Heart right ventricle (tissue), 16 donors: ENCODE measurements around the gene ATP5F1E. TPM values are rescaled to one million over a fixed set of nuclear protein-coding genes. Genes with fewer than 3 reads are reported as not detected.

Experiments used
- ATAC-seq, 8 donors: fragments of 200-7000 bp; cut with Tn5 transposase; one replicate each; pipeline ENCODE4 v1.9.1; 2020; ENCODE audit warnings: mild to moderate bottlenecking in 8 of 8, moderate library complexity in 8 of 8, moderate number of reproducible peaks in 1 of 8
- DNase-seq, 2 donors: peaks; one replicate each; pipeline ENCODE4 v3.0.0-alpha.2; 2020
- H3K27ac ChIP-seq, 10 donors: fragments of 200-600 bp; sonication (generic) in 2 of 10; one replicate each; pipeline versions ENCODE4 v1.5.0 to v1.8.0; 2020 to 2022; ENCODE audit warnings: mild to moderate bottlenecking in 3 of 10
- H3K27me3 ChIP-seq, 7 donors: fragments of 200-600 bp; one replicate each; pipeline ENCODE4 v1.8.0; 2021 to 2022; ENCODE audit warnings: mild to moderate bottlenecking in 2 of 7
- H3K36me3 ChIP-seq, 9 donors: fragments of 200-600 bp; sonication (generic) in 1 of 9; one replicate each; pipeline versions ENCODE4 v1.5.0 to v1.8.0; 2020 to 2022; ENCODE audit warnings: mild to moderate bottlenecking in 2 of 9
- H3K4me1 ChIP-seq, 9 donors: fragments of 200-600 bp; sonication (generic) in 1 of 9; one replicate each; pipeline versions ENCODE4 v1.5.0 to v1.8.0; 2020 to 2022; ENCODE audit warnings: mild to moderate bottlenecking in 4 of 9
- H3K4me3 ChIP-seq, 10 donors: fragments of 200-600 bp; sonication (generic) in 2 of 10; one replicate each; pipeline versions ENCODE4 v1.5.0 to v1.8.0; 2020 to 2022; ENCODE audit warnings: mild to moderate bottlenecking in 7 of 10, moderate library complexity in 2 of 10
- H3K9me3 ChIP-seq, 11 donors: fragments of 200-600 bp in 10 of 11; sonication (generic) in 2 of 11; one replicate each; pipeline versions ENCODE4 v1.5.0 to v1.8.0; 2013 to 2022; ENCODE audit warnings: mild to moderate bottlenecking in 2 of 11, control low read depth in 1 of 11, moderate library complexity in 1 of 11
- WGBS, 2 donors: extraction: QIAGEN DNeasy Blood & Tissue Kit; methylation state at CpG; one replicate each; pipeline ENCODE4 v1.1.7; 2013; ENCODE audit warnings: inconsistent platforms in 1 of 2; 5-methylcytosine and 5-hydroxymethylcytosine counted together
- intact Hi-C, 10 donors: fragments of 100-400 bp; cut with DNase I; formaldehyde crosslinking; loops; one replicate each; pipeline versions ENCODE4 v1.11.1 to v1.14.2; 2022
- polyA plus RNA-seq, 2 donors: library from polyadenylated mRNA; stranded (reverse); fragments of 200-250 nt; gene quantifications; one replicate each; pipeline ENCODE4 v1.2.3, GENCODE V29; 2013
- total RNA-seq, 10 donors: library from RNA; stranded (reverse); fragmentation: NEBNext Ultra II Directional in 3 of 10; extraction: Animal tissue kit (Norgen Biotek cat#: 25700) in 3 of 10; gene quantifications; one replicate each; pipeline versions ENCODE4 v1.2.1 to v1.2.4, GENCODE V29; 2021 to 2023
- TF ChIP-seq, protein P1 (sequence below), 9 donors: fragments of 200-600 bp; sonication (generic) in 2 of 9; IDR thresholded peaks; one replicate each; pipeline versions ENCODE4 v1.5.0 to v1.8.0; 2021 to 2022; ENCODE audit warnings: antibody characterized with exemption in 9 of 9, mild to moderate bottlenecking in 5 of 9, moderate library complexity in 1 of 9
- donor health status: Arrhythmogenic right ventricular cardiomyopathy.
- donor health status: ischemic (EF 13 %, LVEDD 7.1; RV severe dilation, severe dysfunction).
- donor health status: healthy with polysubstance abuse.
- donor health status: DM: no; HTN: yes; CAD: no.
- donor health status: DM: no; HTN: no; CAD: no.
- donor health status: ischemic (EF 25% LVEDD 6.9; RV normal size, moderate dysfunction).
- donor health status: ischemic (EF 25% LVEDD 5.7; RV mildly dilated, moderate dysfunction).
- donor health status: healthy.
- donor health status: DM: yes; HTN: yes; CAD: no.
- donor health status: Ischemic cardiomyopathy.
- donor health status: ischemic (EF 35%, LVEDD 5.7; RV mildly dilated, moderate dysfunction).
- donor health status: nonischemic (EF 11% LVEDD 7.7; RV severe dilation, severe dysfunction).
- donor health status: DM: yes; HTN: yes; CAD: no.
- donor health status: PGD.
- donor health status: ischemic (EF 29% LVEDD 5.4; RV normal size, mild dysfunction).
- donor health status: nonischemic (EF 23%, LVEDD 6.1; RV moderate dilation, normal function).

ATP5F1E gene
- total and polyA plus RNA-seq, 12 donors: 84.7 to 155 (median 121) TPM

DNA sequence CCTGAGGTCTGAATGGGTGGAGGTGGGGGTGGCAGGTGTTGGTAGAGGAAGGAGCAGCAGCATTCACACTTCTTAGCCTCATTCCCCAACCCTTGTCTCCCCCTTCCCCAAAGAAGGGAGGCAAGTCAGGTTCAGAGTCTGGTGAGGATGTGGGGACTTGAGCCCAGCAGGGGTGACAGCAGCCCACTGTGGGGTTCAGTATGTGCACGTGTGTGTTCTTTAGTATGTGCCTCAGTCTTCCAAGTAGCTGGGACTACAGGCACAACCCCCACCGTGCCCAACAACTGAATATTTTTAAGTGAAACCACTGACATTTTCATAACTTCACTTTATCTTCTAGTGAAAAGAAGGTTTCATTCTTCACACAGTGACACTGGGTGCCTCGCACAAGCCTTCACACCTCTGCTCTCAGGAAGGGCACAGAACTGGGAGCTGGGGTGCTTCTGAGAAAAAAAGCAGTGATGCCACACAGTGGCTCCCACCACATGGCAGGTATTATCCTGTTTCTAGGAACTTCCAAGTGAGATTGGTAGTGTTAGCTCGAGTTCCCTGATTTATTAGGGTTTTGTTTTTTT is 43.9 kb upstream of the ATP5F1E start:
- no peaks in the 10 kb centered on the region for H3K9me3 ChIP-seq
- ATAC-seq: no peak
- no peak overlapping the region for H3K4me3 ChIP-seq
- intact Hi-C loops: no loop called here
- H3K27ac ChIP-seq: no peak overlapping the region
- H3K27me3 ChIP-seq: peaks cover 0 to 36% (median 21%) of the 10 kb centered on the region in 7 donors
- WGBS, 2 donors: 73 to 78% methylated on average over 4 of the region's 4 CpGs
- no peaks in the 10 kb centered on the region for H3K36me3 ChIP-seq
- peaks cover 0 to 14% (median 5%) of the 10 kb centered on the region in 9 donors for H3K4me1 ChIP-seq
- TF ChIP-seq, protein P1, sequence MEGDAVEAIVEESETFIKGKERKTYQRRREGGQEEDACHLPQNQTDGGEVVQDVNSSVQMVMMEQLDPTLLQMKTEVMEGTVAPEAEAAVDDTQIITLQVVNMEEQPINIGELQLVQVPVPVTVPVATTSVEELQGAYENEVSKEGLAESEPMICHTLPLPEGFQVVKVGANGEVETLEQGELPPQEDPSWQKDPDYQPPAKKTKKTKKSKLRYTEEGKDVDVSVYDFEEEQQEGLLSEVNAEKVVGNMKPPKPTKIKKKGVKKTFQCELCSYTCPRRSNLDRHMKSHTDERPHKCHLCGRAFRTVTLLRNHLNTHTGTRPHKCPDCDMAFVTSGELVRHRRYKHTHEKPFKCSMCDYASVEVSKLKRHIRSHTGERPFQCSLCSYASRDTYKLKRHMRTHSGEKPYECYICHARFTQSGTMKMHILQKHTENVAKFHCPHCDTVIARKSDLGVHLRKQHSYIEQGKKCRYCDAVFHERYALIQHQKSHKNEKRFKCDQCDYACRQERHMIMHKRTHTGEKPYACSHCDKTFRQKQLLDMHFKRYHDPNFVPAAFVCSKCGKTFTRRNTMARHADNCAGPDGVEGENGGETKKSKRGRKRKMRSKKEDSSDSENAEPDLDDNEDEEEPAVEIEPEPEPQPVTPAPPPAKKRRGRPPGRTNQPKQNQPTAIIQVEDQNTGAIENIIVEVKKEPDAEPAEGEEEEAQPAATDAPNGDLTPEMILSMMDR (IDR thresholded peaks at IDR 0.05): no peak
- DNase-seq: no peak

DNA sequence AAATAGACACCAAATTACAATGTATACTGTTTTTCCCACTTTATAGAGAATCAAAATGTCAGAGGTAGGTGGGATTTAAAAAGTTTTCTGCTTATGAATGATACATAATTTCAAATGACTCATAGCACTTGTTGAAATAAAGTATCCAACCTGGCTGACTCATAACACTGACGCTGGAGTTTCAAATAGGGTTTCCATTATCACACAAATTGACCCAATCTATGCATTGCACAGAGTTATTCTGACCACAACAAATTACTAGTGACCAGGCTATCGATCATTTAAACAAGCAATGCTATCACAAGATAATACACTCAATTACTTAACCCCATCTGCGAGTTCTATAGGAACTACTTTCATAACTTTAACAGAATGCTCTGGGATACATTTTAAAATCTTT is 42.3 kb upstream of the ATP5F1E start:
- Histone ChIP-seq H3K9me3 (no peaks in the 10 kb centered on the region), H3K27me3 (peaks cover 0 to 35% (median 21%) of the 10 kb centered on the region in 7 donors), H3K4me3 (no peak overlapping the region), H3K36me3 (no peaks in the 10 kb centered on the region), H3K27ac (no peak overlapping the region), H3K4me1 (peaks cover 0 to 14% (median 5%) of the 10 kb centered on the region in 9 donors)
- 37 to 63% methylated on average over 3 of the region's 3 CpGs for WGBS, 2 donors
- no peak for DNase-seq
- ATAC-seq: no peak
- intact Hi-C loops: no loop called here
- TF ChIP-seq, protein P1 (IDR thresholded peaks at IDR 0.05): no peak

DNA sequence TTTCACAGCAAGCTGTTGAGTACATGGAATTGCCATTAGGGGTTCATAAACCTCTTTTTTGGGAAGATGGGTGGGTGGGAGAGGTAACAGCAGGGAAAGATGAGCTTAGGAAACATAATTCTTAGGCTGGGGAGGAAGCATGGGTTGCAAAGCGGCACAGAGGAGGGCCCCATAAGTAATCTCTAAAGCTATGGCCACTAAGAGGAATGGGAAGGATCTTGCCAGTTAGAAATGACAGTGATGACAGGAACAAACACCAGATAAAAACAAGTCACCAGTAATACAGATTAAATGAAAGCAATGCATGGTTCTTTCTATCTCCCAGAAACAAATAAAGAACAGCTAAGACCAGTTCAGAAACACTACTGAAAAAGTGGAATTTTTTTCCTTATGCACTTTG is 41.4 kb upstream of the ATP5F1E start:
- ATAC-seq: peak in 3 of 8 donors; percentile 51 to 78 (median 63)
- H3K4me3 ChIP-seq: no peak overlapping the region
- no peak for DNase-seq
- no peaks in the 10 kb centered on the region for H3K36me3 ChIP-seq
- intact Hi-C loops: no loop called here
- TF ChIP-seq, protein P1 (IDR thresholded peaks at IDR 0.05): no peak
- H3K27me3 ChIP-seq: peaks cover 0 to 38% (median 21%) of the 10 kb centered on the region in 7 donors
- 21 to 59% methylated on average over 1 of the region's 1 CpG for WGBS, 2 donors
- peaks cover 0 to 18% (median 5%) of the 10 kb centered on the region in 9 donors for H3K4me1 ChIP-seq
- H3K9me3 ChIP-seq: no peaks in the 10 kb centered on the region
- no peak overlapping the region for H3K27ac ChIP-seq

DNA sequence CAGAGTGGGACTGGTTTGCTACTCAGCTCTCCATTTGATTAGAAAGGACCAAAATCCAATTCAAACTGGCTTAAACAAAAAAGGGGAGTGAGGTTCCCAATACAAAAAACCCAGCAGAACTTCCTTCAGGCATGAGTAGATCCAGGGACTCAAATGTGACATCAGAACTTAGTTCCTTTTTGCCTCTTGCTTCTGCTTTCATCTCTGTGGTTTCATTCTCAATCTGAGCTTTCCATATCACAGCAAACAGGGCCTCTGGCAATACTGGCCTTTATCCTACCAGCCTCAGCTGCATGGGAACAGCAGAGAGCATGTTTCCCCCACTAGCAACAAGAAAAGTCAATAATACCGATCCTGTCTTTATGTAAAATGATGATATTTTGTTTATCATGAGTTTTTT is 39.1 kb upstream of the ATP5F1E start:
- H3K4me1 ChIP-seq: peaks cover 0 to 20% (median 5%) of the 10 kb centered on the region in 9 donors
- 90 to 98% methylated on average over 1 of the region's 1 CpG for WGBS, 2 donors
- intact Hi-C loops: no loop called here
- H3K36me3 ChIP-seq: no peaks in the 10 kb centered on the region
- no peaks in the 10 kb centered on the region for H3K9me3 ChIP-seq
- H3K27ac ChIP-seq: peak overlapping the region in 1 of 10 donors; percentile 34
- H3K4me3 ChIP-seq: no peak overlapping the region
- DNase-seq: no peak
- H3K27me3 ChIP-seq: peaks cover 0 to 27% (median 13%) of the 10 kb centered on the region in 7 donors
- ATAC-seq: no peak
- TF ChIP-seq, protein P1 (IDR thresholded peaks at IDR 0.05): no peak
